ENCODE data around the gene CNBP. TPM values are rescaled to one million over a fixed set of nuclear protein-coding genes. Genes with fewer than 3 reads are reported as not detected.

The CNBP gene
- total and polyA plus RNA-seq, 7 donors = 423 to 850 (median 754) TPM

- Histone ChIP-seq H3K4me3 (no peak overlapping the region), H3K9me3 (no peaks in the 10 kb centered on the region), H3K36me3 (ENCODE audit: insufficient read depth in 1 of 2, low read depth in 1 of 2) (peaks cover 17 to 98% of the 10 kb centered on the region in 2 donors), H3K27ac (no peak overlapping the region), H3K27me3 (ENCODE audit: insufficient read depth in 3 of 3, low read length in 2 of 3) (no peaks in the 10 kb centered on the region), H3K4me1 (no peaks in the 10 kb centered on the region)
- intact Hi-C loops (cut with DNase I) = no loop called here
- 86 to 88% (median 88%) methylated on average over 2 of the region's 2 CpGs for WGBS, 3 donors
- peak in 1 of 4 donors; percentile 67 for ATAC-seq
- no peak for TF ChIP-seq CTCF (IDR thresholded peaks at IDR 0.05)
- no peak for DNase-seq
Observed at GRCh38 chr3:129131465-129132088, 52.1 kb downstream of the CNBP start.

GRCh38 chr3:129130291-129130813, 53.3 kb downstream of the CNBP start:
- no peaks in the 10 kb centered on the region for H3K27me3 ChIP-seq (ENCODE audit: insufficient read depth in 3 of 3, low read length in 2 of 3)
- H3K27ac ChIP-seq = no peak overlapping the region
- DNase-seq (no peak), ATAC-seq (no peak)
- no peak for TF ChIP-seq CTCF (IDR thresholded peaks at IDR 0.05)
- H3K4me1 ChIP-seq = no peaks in the 10 kb centered on the region
- H3K4me3 ChIP-seq = no peak overlapping the region
- intact Hi-C loops (cut with DNase I) = no loop called here
- H3K9me3 ChIP-seq = no peaks in the 10 kb centered on the region
- 87 to 90% (median 89%) methylated on average over 13 of the region's 13 CpGs for WGBS, 3 donors
- H3K36me3 ChIP-seq (ENCODE audit: insufficient read depth in 1 of 2, low read depth in 1 of 2) = peaks cover 15 to 93% of the 10 kb centered on the region in 2 donors

DNA sequence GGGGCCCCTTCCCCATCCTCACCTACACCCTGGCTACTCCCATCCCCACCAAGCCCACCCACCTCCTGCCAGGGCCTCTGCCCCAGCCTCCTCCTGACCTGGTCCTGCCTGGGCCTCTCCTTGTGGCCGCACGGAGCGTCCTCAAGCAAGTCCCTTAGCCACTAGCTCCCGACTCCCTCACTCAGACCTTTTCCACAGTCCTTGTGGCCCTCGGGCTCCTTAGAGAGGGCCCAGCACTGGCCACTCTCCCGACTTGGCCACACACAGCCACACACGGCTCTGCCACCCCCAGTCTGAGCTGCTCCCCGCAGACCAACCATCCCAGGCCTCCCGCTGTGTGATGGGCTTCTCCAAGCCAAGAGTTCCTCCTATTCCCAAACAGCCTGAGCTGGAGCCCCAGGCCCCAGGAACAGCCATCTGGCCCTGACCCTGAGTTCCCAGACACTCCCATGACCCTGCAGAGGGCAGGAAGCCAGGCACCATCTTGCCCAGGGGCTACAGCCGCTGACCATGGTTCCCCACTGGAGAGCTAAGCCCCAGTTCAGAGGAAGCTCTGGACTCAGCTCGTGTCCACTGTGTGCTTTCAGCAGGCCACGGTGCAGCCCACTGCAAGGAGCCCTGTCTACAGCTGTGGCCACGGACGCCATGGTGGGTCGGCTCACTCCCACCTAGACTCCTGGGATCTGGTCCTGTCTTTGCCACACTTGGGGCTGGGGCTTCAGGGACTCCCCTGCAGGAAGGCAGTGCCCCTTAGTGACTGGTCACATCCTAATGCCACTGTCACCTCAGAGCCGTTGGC, 55.1 kb downstream of the CNBP start:
- H3K9me3 ChIP-seq = no peaks in the 10 kb centered on the region
- intact Hi-C loops (cut with DNase I) = loop anchor here in 1 of 2 donors (10.0 kb wide), 1 partner anchor 154 kb away; no protein-coding TSS in a partner anchor
- H3K27me3 ChIP-seq (ENCODE audit: insufficient read depth in 3 of 3, low read length in 2 of 3) = no peaks in the 10 kb centered on the region
- TF ChIP-seq CTCF (IDR thresholded peaks at IDR 0.05) = no peak
- DNase-seq (no peak), ATAC-seq (no peak)
- H3K36me3 ChIP-seq (ENCODE audit: insufficient read depth in 1 of 2, low read depth in 1 of 2) = peaks cover 7 to 75% of the 10 kb centered on the region in 2 donors
- WGBS, 3 donors = 91 to 93% (median 92%) methylated on average over 16 of the region's 16 CpGs
- no peak overlapping the region for H3K27ac ChIP-seq
- no peak overlapping the region for H3K4me3 ChIP-seq
- H3K4me1 ChIP-seq = no peaks in the 10 kb centered on the region

DNA sequence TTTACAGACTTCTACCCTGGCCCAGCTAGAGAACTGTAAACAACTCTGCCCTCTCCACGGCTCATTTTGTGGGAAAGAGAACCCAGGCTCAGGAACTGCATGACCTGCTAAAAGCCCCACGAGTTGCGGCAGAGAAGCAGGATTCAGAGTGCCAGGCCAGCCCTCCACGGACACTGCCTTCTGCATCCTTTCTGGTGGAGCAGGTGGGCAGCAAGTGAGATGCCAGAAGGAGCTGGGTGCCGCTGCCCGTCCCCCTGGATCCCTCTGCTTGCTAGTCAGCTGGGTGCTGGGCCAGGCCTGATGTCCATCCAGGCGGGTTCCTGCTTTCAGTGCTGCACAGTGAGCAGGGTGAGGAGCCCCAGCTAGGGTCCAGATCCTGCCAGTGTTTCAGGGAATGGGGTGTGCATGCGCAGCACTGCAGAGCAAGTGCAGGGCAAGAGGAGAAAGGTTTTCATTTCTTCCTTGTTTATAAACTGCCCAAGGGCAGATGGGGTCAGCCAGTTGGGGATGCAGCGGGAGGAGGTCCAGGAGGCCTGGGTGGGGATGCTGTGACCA, 56.9 kb downstream of the CNBP start:
- DNase-seq (no peak), ATAC-seq (no peak)
- Histone ChIP-seq H3K4me3 (no peak overlapping the region), H3K36me3 (ENCODE audit: insufficient read depth in 1 of 2, low read depth in 1 of 2) (peaks cover 5 to 58% of the 10 kb centered on the region in 2 donors), H3K9me3 (no peaks in the 10 kb centered on the region), H3K4me1 (no peaks in the 10 kb centered on the region), H3K27ac (no peak overlapping the region), H3K27me3 (ENCODE audit: insufficient read depth in 3 of 3, low read length in 2 of 3) (no peaks in the 10 kb centered on the region)
- WGBS, 3 donors = 78 to 91% (median 83%) methylated on average over 9 of the region's 9 CpGs
- intact Hi-C loops (cut with DNase I) = loop anchor here in 1 of 2 donors (10.0 kb wide), 1 partner anchor 152 kb away; no protein-coding TSS in a partner anchor
- TF ChIP-seq CTCF (IDR thresholded peaks at IDR 0.05) = no peak

Measured in psoas muscle (tissue), 8 donors.